HEK293 (cell line): ENCODE measurements around the gene CHIA.

Source experiments
- CTCF ChIA-PET: fragments of 350-600 bp; formaldehyde crosslinking; extraction: SDS; loops from one replicate; lab custom pipeline; 2021; ENCODE audit warnings: antibody characterized with exemption; lab: Yijun Ruan, JAX
- POLR2A ChIA-PET: fragments of 300-600 bp; formaldehyde crosslinking; extraction: SDS; loops from one replicate; lab custom pipeline; 2020; ENCODE audit warnings: antibody characterized with exemption, inconsistent platforms; lab: Yijun Ruan, JAX
- H3K27ac ChIP-seq: fragments of 200-500 bp; sonication (Bioruptor generic); 2 replicates; pipeline ENCODE4 v1.5.1; 2014; ENCODE audit warnings: low read depth, low read length, control low read depth, inconsistent platforms; ENCODE audit errors: extremely low read depth
- H3K36me3 ChIP-seq, 2 experiments: fragments of 200-500 bp in 1 of 2; sonication (Bioruptor generic) in 1 of 2; 1 replicate in 1 of 2; 2 replicates in 1 of 2; pipeline ENCODE4 v1.5.1; 2014 to 2017; ENCODE audit warnings: inconsistent platforms in 2 of 2, low read length in 2 of 2; ENCODE audit not compliant: control insufficient read depth in 2 of 2, insufficient read depth in 1 of 2
- H3K4me1 ChIP-seq: fragments of 200-500 bp; sonication (Bioruptor generic); 2 replicates; pipeline ENCODE4 v1.5.1; 2014; ENCODE audit warnings: mild to moderate bottlenecking, low read length, inconsistent platforms; ENCODE audit not compliant: control insufficient read depth, insufficient read depth
- H3K4me3 ChIP-seq: 2 replicates; pipeline ENCODE4 v1.5.1; 2011; ENCODE audit warnings: low read depth, mild to moderate bottlenecking, control low read depth, low read length, moderate library complexity
- H3K9me3 ChIP-seq: fragments of 200-500 bp; sonication (Bioruptor generic); 2 replicates; pipeline ENCODE4 v1.5.1; 2014; ENCODE audit warnings: low read depth, low read length, inconsistent platforms; ENCODE audit not compliant: control insufficient read depth, insufficient read depth
- FEZF1 ChIP-seq: fragments of 450-650 bp; formaldehyde crosslinking; IDR thresholded peaks from 2 replicates; pipeline ENCODE4 v1.5.1; 2016; ENCODE audit warnings: missing biosample characterization, missing genetic modification characterization
- MZF1 ChIP-seq: fragments of 450-650 bp; formaldehyde crosslinking; IDR thresholded peaks from 2 replicates; pipeline ENCODE4 v1.5.1; 2017; ENCODE audit warnings: missing biosample characterization, missing genetic modification characterization, borderline replicate concordance
- OSR2 ChIP-seq: fragments of 450-650 bp; formaldehyde crosslinking; IDR thresholded peaks from 2 replicates; pipeline ENCODE4 v1.5.1; 2016; ENCODE audit warnings: missing biosample characterization, missing genetic modification characterization
- ZBTB20 ChIP-seq: fragments of 450-650 bp; formaldehyde crosslinking; IDR thresholded peaks from 2 replicates; pipeline ENCODE4 v1.5.1; 2016; ENCODE audit warnings: missing biosample characterization, missing genetic modification characterization
- ZNF18 ChIP-seq: fragments of 450-650 bp; formaldehyde crosslinking; IDR thresholded peaks from 2 replicates; pipeline ENCODE4 v1.5.1; 2016; ENCODE audit warnings: missing biosample characterization, missing genetic modification characterization
- ZNF211 ChIP-seq: fragments of 450-650 bp; formaldehyde crosslinking; IDR thresholded peaks from 2 replicates; pipeline ENCODE4 v1.5.1; 2016; ENCODE audit warnings: low read depth, missing biosample characterization, missing genetic modification characterization
- ZNF214 ChIP-seq: fragments of 450-650 bp; formaldehyde crosslinking; IDR thresholded peaks from 2 replicates; pipeline ENCODE4 v1.5.1; 2017; ENCODE audit warnings: missing biosample characterization, mild to moderate bottlenecking, missing genetic modification characterization, borderline replicate concordance
- ZNF292 ChIP-seq: fragments of 450-650 bp; formaldehyde crosslinking; IDR thresholded peaks from 2 replicates; pipeline ENCODE4 v1.5.1; 2016; ENCODE audit warnings: low read depth, missing biosample characterization, missing genetic modification characterization, borderline replicate concordance
- ZNF324 ChIP-seq: fragments of 450-650 bp; formaldehyde crosslinking; IDR thresholded peaks from 2 replicates; pipeline ENCODE4 v1.5.1; 2016; ENCODE audit warnings: missing biosample characterization, missing genetic modification characterization
- ZNF404 ChIP-seq: fragments of 450-650 bp; formaldehyde crosslinking; IDR thresholded peaks from 2 replicates; pipeline ENCODE4 v1.5.1; 2017; ENCODE audit warnings: missing biosample characterization, missing genetic modification characterization
- ZNF423 ChIP-seq: fragments of 450-650 bp; formaldehyde crosslinking; IDR thresholded peaks from 2 replicates; pipeline ENCODE4 v1.5.1; 2016; ENCODE audit warnings: missing biosample characterization, missing genetic modification characterization
- ZNF529 ChIP-seq: fragments of 450-650 bp; formaldehyde crosslinking; IDR thresholded peaks from 2 replicates; pipeline ENCODE4 v1.5.1; 2017; ENCODE audit warnings: missing genetic modification characterization, missing biosample characterization; ENCODE audit not compliant: insufficient replicate concordance
- ZNF555 ChIP-seq: fragments of 450-650 bp; formaldehyde crosslinking; conservative IDR thresholded peaks from 2 replicates; pipeline ENCODE4 v1.5.1; 2017; ENCODE audit warnings: missing biosample characterization, mild to moderate bottlenecking, missing genetic modification characterization, inconsistent platforms
- ZNF560 ChIP-seq: fragments of 450-650 bp; formaldehyde crosslinking; IDR thresholded peaks from 2 replicates; pipeline ENCODE4 v1.5.1; 2017; ENCODE audit warnings: missing biosample characterization, missing genetic modification characterization, borderline replicate concordance
- ZNF571 ChIP-seq: fragments of 450-650 bp; formaldehyde crosslinking; IDR thresholded peaks from 2 replicates; pipeline ENCODE4 v1.5.0; 2017; ENCODE audit warnings: missing biosample characterization, missing genetic modification characterization
- ZNF692 ChIP-seq: fragments of 450-650 bp; formaldehyde crosslinking; IDR thresholded peaks from 2 replicates; pipeline ENCODE4 v1.5.1; 2016; ENCODE audit warnings: missing biosample characterization, missing genetic modification characterization
- ZNF777 ChIP-seq: fragments of 450-650 bp; formaldehyde crosslinking; IDR thresholded peaks from 2 replicates; pipeline ENCODE4 v1.5.1; 2017; ENCODE audit warnings: missing biosample characterization, missing genetic modification characterization, borderline replicate concordance
- ZSCAN23 ChIP-seq: fragments of 450-650 bp; formaldehyde crosslinking; IDR thresholded peaks from 2 replicates; pipeline ENCODE4 v1.5.1; 2016; ENCODE audit warnings: missing biosample characterization, missing genetic modification characterization

CHIA gene

GRCh38 chr1:111369645-111370044, 79.0 kb downstream of the CHIA start:
- Histone ChIP-seq H3K4me1 (no peaks in the 10 kb centered on the region), H3K36me3 (no peaks in the 10 kb centered on the region), H3K27ac (no peak overlapping the region), H3K9me3 (no peaks in the 10 kb centered on the region), H3K4me3 (no peak overlapping the region)
- CTCF ChIA-PET, result interaction anchor here (1.8 kb wide), 1 partner anchor 30 kb away, joined by 4 read pairs; no protein-coding TSS in a partner anchor
- POLR2A ChIA-PET, result no interaction called here
- TF ChIP-seq ZSCAN23 (no peak), ZBTB20 (no peak), ZNF777 (tag by site-specific recombination) (no peak), FEZF1 (tag by site-specific recombination) (no peak), ZNF324 (no peak), ZNF214 (no peak), OSR2 (tag by site-specific recombination) (no peak), ZNF555 (tag by site-specific recombination) (no peak), ZNF423 (no peak), ZNF211 (tag by site-specific recombination) (no peak), ZNF529 (tag by site-specific recombination) (no peak), MZF1 (tag by site-specific recombination) (no peak), ZNF292 (tag by site-specific recombination) (no peak), ZNF404 (no peak), ZNF560 (tag by site-specific recombination) (no peak), ZNF692 (tag by site-specific recombination) (no peak), ZNF571 (no peak), ZNF18 (tag by site-specific recombination) (no peak)
